ENCODE results near the gene KCTD7.
"Not testable (repeated sequence)": the region's sequence is repeated elsewhere in the genome, so short reads cannot be mapped to it uniquely, and the experiment has no call there.

DNA sequence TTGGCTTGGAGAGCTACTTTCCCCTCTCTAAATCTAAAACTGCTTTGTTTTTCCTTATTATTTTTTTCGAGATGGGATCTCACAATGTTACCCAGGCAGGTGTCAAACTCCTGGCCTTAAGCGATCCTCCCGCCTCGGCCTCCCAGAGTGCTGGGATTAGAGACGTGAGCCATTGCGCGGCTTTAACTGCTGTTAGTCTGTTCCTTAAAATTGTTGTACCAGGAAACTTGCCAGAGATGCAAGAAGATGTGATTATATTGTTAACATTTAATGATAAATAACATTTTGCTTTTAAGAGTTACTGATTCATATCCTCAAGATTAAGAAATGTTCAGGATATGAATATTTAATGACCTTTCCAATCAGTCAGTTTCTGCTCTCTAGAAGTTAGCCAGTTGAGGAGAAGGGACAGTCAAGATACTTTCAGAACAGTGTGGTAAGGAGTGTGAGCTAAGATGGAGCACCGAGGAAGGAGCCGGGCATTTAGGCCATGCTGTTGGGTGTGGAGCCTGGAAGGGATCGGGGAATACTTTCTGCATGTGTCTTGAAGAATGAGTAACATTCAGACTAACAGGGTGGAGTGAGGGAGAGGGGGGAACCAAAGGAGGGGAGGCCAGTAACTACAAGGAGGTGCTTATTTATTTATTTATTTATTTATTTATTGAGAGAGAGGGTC, 54.6 kb downstream of the KCTD7 start:
- not testable (repeated sequence) for TF ChIP-seq ZNF274 (IDR thresholded peaks at IDR 0.05; ENCODE audit: low read depth, low read length); SUZ12 (IDR thresholded peaks at IDR 0.05; ENCODE audit: extremely low read depth, insufficient read depth, insufficient read length); YY1 (IDR thresholded peaks at IDR 0.05; ENCODE audit: insufficient read depth, insufficient read length)

Measured in NT2/D1 (cell line).